Erythroblast (primary cell): Measurements from ENCODE around the gene KIF2A.

Experiments used
- GATA1 ChIP-seq: IDR thresholded peaks from 2 replicates; pipeline ENCODE4 v1.6.1; 2011; ENCODE audit warnings: low read depth, mild to moderate bottlenecking, control low read depth, low read length, moderate library complexity
- POLR2A ChIP-seq: IDR thresholded peaks from 2 replicates; pipeline ENCODE4 v1.6.1; 2011; ENCODE audit warnings: mild to moderate bottlenecking, low read length

DNA sequence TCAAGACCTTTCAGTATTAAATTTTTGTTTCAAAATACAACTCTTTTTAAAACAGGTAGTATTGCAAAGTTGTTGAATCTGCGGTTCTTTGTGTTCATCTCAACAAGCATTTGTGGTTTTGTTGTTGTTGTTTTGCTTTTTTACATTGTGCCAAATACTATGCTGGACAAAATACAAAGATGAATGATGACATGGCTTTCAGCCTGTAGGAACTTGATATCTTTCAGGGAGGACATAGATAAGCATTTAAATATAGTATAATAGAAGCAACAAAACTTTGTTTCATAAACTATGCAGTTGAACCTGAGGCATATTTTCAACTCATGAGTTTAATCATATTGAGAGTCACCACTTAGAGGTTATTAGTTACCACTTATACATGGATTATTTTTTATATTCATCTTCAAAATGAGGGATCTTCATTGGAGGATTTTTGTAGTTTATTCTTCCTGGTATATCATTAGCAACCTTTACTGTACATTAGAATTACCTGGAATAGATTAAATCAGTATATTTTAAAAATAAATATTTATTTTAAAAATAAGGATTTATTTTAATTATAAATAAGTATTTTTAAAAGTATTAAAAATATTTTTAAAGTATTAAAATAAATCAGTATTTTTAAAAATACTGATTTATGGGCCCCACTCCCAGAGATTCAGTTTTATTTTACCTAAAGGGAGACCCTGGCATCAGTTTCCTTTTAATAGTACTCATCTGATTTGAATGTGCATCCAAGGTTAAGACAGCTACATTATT is 42.9 kb downstream of the KIF2A start:
- TF ChIP-seq POLR2A (no peak), GATA1 (no peak)
